Stimulated activated CD8-positive, alpha-beta memory T cell treated with anti-CD3 and anti-CD28 coated beads, Interleukin-12 subunit alpha, Interleukin-12 subunit beta, amount 100 ng/mL, for 4 hours (primary cell): Measurements from ENCODE around the gene OR9Q1.
"Not testable (repeated sequence)": the region's sequence is repeated elsewhere in the genome, so short reads cannot be mapped to it uniquely, and the experiment has no call there.

Experiments
- DNase-seq: peaks from one replicate; pipeline ENCODE4 v3.0.0-alpha.2; 2020; ENCODE audit warnings: low read depth

OR9Q1 gene

GRCh38 chr11:58023435-58023931 is at the start of gene OR9Q1:
OR9Q1 (plus strand) TSS chr11:58023881; CDS start chr11:58179445, 155,564 bp downstream.
- no peak for DNase-seq

- DNase-seq = no peak
Measured at GRCh38 chr11:57974132-57974531, 49.5 kb upstream of the OR9Q1 start.

DNA sequence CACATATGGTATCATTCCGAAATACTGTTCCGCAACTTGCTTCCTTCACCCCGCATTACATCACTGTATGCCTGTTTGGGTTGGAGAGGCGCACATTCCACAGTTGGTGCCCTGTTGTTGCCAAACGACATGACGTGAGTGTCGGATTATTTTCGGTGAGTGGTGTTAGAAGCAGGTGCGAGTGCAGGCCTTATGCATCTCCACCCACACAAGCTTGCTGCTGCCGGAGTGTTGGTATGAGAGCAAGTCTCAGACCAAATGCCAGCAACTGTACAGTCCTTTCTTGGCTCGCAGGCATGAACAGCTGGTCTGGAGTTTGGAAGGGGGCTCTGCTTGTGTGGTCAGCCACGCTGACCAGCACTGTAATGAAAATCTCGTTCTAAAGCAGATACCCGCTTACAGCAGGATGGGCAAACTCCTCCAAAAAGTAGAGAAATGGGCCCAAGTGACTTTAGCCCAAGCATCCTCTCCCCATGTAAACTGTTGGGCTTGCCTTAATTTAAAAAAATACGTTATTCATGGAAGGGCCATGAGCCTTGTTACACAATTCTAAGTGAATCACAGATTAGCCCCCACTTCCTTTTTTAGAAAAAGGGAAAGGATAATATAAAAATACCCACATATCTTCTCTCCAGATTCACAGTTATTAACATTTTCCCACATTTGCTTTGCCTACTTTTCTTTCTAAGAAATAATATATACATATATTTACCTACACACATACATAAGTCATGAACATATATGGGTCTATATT is 48.7 kb upstream of the OR9Q1 start:
- DNase-seq = no peak

- DNase-seq = no peak
Measured at GRCh38 chr11:57977709-57978108, 46.0 kb upstream of the OR9Q1 start.

GRCh38 chr11:57978686-57979531 is 44.8 kb upstream of the OR9Q1 start:
- no peak for DNase-seq

DNA sequence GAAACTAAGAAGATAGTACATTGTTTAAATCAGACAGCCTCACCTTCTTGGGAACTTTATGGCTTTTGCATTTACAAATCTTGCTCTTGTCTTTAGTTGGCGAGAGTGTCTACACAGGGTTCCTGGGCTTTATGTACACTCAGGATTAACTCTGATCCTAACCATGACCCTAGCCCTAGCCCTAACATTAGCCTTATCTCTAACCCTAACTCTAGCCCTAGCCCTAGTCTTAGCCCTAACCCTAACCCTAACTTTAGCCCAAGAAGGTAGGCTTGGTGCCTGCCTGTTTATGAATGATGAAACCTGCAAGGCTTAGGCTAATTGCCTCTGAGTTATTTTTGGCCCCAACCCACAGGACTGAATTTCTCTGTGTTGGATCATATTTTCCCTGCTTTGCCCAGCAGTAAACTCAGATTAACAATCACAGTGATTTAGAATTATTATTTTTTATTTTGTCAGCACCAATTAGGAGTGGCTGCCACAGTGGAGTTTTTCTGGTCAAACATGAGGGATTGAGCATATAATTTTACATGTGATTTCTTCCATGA is 44.1 kb upstream of the OR9Q1 start:
- no peak for DNase-seq

DNA sequence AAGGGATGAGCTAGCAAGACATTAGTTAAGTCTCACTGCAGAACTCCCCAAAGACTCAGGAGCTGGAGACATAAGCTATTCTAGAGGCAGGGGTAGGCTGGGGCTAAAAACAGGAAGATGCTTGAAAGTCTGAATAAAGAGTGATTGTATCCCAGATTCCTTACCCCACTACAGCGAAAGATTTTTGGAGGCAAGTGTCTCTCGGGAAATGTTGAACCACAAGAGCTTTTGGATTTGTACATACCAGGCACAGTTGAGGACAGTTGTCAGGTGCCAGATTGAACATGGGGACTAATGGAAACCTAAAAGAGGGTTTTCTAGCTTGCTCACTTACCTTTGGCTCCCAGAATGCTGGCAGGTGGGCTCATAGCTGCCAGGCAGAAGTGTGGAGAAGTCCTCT is 43.5 kb upstream of the OR9Q1 start:
- DNase-seq = no peak

DNA sequence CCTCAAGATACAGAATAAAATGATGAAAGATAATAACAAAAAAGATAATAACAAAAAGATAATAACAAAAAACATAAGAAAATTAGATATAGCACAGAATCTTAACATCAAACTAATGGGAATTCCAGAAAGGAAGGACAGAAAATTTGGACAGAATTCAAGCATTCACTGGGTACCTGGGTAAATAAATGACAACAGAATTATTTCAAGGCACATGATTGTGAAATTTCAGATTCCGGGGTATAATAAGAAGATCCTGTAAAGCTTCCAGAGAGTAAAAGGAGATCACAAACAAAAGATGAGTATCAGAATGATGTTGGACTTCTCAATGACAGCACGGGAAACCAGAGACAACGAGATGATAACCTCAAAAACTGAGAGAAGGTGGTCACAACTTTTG is 42.1 kb upstream of the OR9Q1 start:
- DNase-seq = no peak

- no peak for DNase-seq
Measured at GRCh38 chr11:57982776-57983175, 40.9 kb upstream of the OR9Q1 start.

DNA sequence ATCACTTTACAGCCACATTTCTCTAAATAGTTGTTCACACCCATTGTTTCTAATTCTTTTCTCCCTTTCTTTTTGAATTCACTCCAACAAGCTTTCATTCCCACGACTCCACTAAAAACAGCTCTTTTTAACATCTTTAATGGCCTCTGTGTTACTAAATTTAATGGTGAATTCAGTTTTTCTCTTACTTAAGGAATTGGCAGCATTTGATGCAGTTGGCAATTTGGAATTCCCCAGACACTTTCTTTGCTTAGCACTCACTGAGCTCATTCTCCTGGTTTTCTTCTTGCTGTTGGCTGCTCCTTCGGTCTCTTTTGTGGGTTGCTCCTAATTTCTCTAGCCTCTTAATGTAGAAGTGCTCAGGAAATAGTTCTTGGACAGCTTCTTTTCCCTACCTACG is 40.5 kb upstream of the OR9Q1 start:
- no peak for DNase-seq

DNA sequence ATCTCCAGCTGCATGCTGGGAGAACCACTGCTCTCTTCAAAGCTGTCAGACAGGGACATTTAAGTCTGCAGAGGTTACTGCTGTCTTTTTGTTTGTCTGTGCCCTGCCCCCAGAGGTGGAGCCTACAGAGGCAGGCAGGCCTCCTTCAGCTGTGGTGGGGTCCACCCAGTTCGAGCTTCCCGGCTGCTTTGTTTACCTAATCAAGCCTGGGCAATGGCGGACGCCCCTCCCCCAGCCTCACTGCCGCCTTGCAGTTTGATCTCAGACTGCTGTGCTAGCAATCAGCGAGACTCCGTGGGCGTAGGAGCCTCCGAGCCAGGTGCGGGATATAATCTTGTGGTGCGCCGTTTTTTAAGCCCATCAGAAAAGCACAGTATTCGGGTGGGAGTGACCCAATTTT is 24.2 kb upstream of the OR9Q1 start:
- not testable (repeated sequence) for DNase-seq

GRCh38 chr11:58000021-58000420 is 23.7 kb upstream of the OR9Q1 start:
- DNase-seq = not testable (repeated sequence)

DNA sequence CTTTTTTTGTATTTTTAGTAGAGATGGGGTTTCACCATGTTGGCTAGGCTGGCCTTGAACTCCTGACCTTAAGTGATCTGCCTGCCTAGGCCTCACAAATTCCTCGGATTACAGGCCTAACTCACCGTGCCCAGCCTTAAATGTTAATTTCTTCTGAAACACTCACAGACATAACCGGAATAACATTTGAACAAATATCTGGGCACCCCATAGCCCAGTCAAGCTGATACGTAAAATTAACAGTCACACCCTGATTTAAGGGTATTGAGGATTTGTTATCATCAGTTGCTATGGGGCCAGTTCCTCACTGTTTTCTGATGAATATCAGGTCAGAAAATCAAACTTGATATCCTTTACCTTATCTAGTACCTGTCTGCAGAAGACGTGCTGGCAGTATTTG is 23.0 kb upstream of the OR9Q1 start:
- no peak for DNase-seq

- DNase-seq = no peak
Measured at GRCh38 chr11:58003036-58003435, 20.6 kb upstream of the OR9Q1 start.

- DNase-seq = no peak
Measured at GRCh38 chr11:58003591-58003990, 20.1 kb upstream of the OR9Q1 start.

DNA sequence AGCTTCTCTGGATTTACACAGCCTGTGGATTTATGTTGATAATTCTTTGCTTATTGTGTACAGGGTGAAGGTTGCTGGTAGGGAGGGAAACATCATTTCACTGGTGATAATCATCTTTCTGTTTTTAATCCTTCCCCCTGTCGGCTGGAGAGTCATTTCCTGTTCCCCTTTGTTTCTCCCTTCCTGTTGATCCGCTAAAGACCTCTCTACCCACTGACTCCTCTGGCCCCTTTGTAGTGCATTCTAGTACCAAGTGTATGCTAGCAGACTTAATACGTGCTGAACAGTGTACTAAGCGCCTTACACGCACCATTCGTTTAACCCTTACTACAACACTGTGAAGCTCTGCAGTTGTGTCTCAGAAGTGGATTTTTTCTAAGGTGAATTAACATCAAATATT is 19.0 kb upstream of the OR9Q1 start:
- no peak for DNase-seq

- DNase-seq = no peak
Measured at GRCh38 chr11:58006940-58007339, 16.7 kb upstream of the OR9Q1 start.

GRCh38 chr11:58011771-58012170 is 11.9 kb upstream of the OR9Q1 start:
- DNase-seq = no peak

- DNase-seq = no peak
Measured at GRCh38 chr11:58024601-58025091, 965 bp downstream of the OR9Q1 start.

DNA sequence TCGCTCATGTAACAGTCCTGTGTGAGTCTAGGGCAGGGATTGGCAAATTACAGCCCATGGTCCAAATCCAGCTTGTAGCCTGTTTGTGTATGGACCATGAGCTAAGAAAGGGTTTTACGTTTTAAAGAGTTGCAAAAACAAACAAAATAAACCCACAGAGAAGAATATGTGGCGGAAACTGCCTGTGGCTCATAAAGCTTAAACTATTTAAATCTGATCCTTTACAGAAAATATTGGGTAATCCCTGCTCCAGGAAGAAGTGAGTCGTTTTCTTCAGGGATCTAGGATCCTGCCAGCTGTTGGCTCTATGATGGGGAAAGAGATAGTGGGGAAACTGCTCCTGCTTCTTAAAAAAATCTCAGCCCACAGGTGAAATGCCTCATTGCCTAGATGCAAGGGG is 3.7 kb downstream of the OR9Q1 start:
- no peak for DNase-seq

- DNase-seq = no peak
Measured at GRCh38 chr11:58028687-58029411, 5.2 kb downstream of the OR9Q1 start.

GRCh38 chr11:58030653-58031052 is 7.0 kb downstream of the OR9Q1 start, which contains the start of gene OR6Q1:
OR6Q1 (plus strand) TSS chr11:58030953; CDS start chr11:58030953, 0 bp downstream.
- DNase-seq = no peak
